IPS-20b (cell line): ENCODE results near the gene ANKRD6.

Experiments
- H3K27ac ChIP-seq: one replicate; pipeline ENCODE4 v1.5.1; 2013; ENCODE audit warnings: low read length
- H3K27me3 ChIP-seq: 2 replicates; pipeline ENCODE4 v1.6.1; 2013; ENCODE audit warnings: mild to moderate bottlenecking, low read length, inconsistent platforms; ENCODE audit not compliant: insufficient read depth
- H3K36me3 ChIP-seq: 2 replicates; pipeline ENCODE4 v1.6.1; 2013; ENCODE audit warnings: low read depth, mild to moderate bottlenecking, inconsistent platforms, low read length, moderate library complexity; ENCODE audit not compliant: insufficient read depth
- H3K4me1 ChIP-seq: 2 replicates; pipeline ENCODE4 v1.6.1; 2013; ENCODE audit warnings: mild to moderate bottlenecking, control low read depth, inconsistent platforms, low read length, moderate library complexity; ENCODE audit not compliant: insufficient read depth
- H3K4me3 ChIP-seq: 2 replicates; pipeline ENCODE4 v1.5.1; 2013; ENCODE audit warnings: mild to moderate bottlenecking, low read length, inconsistent platforms
- H3K9ac ChIP-seq: 2 replicates; pipeline ENCODE4 v1.6.1; 2013; ENCODE audit warnings: low read depth, mild to moderate bottlenecking, inconsistent platforms, low read length, moderate library complexity
- H3K9me3 ChIP-seq: 2 replicates; pipeline ENCODE4 v1.6.1; 2013; ENCODE audit warnings: mild to moderate bottlenecking, low read depth, low read length, inconsistent platforms; ENCODE audit not compliant: insufficient read depth

Gene ANKRD6

DNA sequence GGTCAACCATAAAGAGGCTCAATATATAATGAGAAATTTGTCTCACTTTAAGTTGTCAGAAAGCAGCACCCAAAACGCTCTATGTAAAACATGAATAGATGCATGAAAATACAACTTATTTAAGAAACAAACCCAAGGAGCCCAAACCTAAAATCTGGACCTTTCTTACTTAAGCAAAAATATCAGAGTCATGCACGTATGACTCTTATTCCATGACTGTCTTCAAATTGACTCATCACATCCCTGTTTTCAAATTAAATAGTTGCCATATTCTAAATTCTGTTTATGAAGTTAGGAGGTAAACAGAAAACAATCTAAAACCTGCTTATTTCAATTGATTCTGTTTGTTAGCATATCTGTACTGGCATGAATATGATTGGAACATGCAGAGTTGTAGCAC lies 42.1 kb downstream of the ANKRD6 start:
- Histone ChIP-seq H3K4me3 (no peak overlapping the region), H3K4me1 (no peaks in the 10 kb centered on the region), H3K9ac (no peak overlapping the region), H3K27ac (no peak overlapping the region), H3K36me3 (no peaks in the 10 kb centered on the region), H3K27me3 (no peaks in the 10 kb centered on the region), H3K9me3 (no peaks in the 10 kb centered on the region)

DNA sequence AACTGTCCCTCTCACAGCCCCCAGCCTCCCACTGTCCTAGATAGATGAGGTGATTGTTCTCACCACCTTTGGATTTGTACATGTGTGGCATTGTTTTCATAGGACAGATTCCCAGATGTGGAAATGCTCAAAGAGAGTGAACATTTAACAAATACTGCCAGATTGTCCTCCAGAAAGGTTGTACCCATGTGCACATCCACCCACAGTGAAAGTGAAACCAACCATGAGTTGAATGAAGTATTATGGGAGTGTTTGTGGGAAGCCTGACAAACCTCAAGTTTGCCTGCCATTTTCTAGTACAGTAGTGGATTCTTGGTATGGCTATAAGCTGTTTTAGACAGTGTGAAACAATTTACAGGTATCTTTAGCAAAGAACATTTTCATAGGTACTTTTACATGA lies 42.7 kb downstream of the ANKRD6 start:
- H3K27ac ChIP-seq, result no peak overlapping the region
- H3K36me3 ChIP-seq, result no peaks in the 10 kb centered on the region
- H3K27me3 ChIP-seq, result no peaks in the 10 kb centered on the region
- H3K9ac ChIP-seq, result no peak overlapping the region
- no peaks in the 10 kb centered on the region for H3K4me1 ChIP-seq
- H3K4me3 ChIP-seq, result no peak overlapping the region
- H3K9me3 ChIP-seq, result no peaks in the 10 kb centered on the region

DNA sequence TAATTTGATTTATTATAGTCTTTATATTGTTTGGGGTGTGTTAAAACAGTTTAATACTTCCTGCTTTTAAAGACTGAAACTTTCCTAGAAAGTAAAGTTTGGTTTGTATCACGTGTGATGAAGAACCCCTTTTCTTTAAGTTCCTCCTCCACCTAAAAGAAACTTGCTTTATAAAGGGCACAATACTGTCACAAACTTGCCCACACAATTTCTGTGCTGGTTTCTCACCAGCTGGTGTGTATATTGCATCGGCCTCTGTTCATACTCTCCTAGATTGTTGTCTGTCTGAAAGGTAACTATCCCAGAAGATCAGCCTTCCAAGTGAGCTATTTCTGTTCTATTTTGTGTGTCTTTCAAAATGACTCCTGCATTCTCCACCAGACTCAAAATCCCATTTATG lies 46.9 kb downstream of the ANKRD6 start:
- Histone ChIP-seq H3K36me3 (no peaks in the 10 kb centered on the region), H3K9ac (no peak overlapping the region), H3K27me3 (no peaks in the 10 kb centered on the region), H3K9me3 (no peaks in the 10 kb centered on the region), H3K27ac (no peak overlapping the region), H3K4me1 (peaks cover 24% of the 10 kb centered on the region; the same call in 1 of the 2 replicates), H3K4me3 (no peak overlapping the region)

DNA sequence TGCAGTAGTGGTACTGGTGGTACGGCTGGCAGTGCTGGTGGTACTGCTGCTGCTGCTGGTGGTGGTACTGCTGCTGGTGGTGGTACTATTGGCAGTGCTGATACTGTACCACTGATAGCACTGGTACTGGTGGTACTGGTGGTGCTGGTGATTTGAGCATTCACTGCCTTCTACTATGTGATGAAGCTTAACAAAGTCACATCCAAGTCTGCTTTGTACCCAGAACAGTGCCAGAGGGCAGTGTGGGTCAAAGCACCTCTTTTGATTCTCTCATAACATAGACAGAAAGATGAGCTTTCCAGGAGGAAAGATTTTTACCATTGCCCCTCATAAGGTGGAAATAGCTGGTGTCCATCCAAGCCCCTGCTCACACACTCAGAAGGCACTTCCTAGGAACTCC lies 48.7 kb downstream of the ANKRD6 start:
- Histone ChIP-seq H3K9me3 (no peaks in the 10 kb centered on the region), H3K27ac (no peak overlapping the region), H3K9ac (no peak overlapping the region), H3K36me3 (no peaks in the 10 kb centered on the region), H3K4me3 (no peak overlapping the region), H3K4me1 (peaks cover 27% of the 10 kb centered on the region; the same call in 1 of the 2 replicates), H3K27me3 (no peaks in the 10 kb centered on the region)

DNA sequence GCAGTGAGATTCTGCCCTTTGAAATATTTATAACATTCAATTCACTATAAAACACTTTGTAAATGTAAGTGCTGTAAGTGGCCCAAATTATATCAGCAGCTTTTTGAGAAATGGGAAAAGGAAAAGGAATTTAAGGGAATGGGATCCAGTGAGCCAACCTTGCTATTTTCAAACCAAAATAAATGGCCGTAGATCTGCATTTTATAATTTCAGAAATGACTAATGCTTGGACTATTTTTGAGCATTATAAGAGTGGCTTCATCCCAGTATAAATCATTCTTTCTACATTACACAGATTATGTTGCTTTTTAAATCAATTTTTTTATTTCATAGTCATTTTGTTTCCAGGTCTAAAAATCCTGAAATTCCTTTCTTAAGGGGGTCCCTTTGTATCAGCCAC lies 49.2 kb downstream of the ANKRD6 start:
- no peaks in the 10 kb centered on the region for H3K27me3 ChIP-seq
- no peak overlapping the region for H3K4me3 ChIP-seq
- no peak overlapping the region for H3K27ac ChIP-seq
- H3K4me1 ChIP-seq, result peaks cover 27% of the 10 kb centered on the region; the same call in 1 of the 2 replicates
- H3K36me3 ChIP-seq, result no peaks in the 10 kb centered on the region
- no peaks in the 10 kb centered on the region for H3K9me3 ChIP-seq
- no peak overlapping the region for H3K9ac ChIP-seq

DNA sequence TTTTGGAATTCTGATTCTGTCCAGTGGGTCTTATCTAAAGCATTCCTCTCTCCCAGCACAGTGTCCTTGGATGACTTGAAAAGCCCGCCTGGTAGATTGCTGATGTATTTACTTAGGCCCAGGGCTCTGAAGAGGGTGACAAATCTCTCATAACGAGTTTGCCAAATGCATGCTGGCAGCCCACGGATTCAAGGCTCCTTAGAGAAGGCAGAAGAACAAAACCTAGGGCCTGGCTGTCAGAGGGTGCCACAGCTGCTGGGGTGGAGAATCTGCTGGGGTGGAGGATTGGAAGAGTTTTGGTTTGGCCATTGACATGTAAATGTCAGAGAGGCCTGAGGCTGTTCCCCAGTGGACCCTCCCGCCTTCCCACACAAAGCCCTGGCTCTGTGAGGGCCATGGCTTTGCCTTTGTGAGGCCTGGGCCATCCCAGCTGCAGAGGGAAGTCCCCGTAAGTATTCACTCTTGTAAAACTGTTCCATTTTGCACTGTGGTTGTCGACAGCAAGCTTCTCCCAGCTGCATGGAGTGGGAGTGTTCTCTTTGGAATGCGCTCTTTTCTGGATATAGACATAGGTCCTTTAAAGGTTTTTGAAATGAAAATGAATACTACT lies 50.3 kb downstream of the ANKRD6 start:
- H3K36me3 ChIP-seq, result no peaks in the 10 kb centered on the region
- H3K9me3 ChIP-seq, result no peaks in the 10 kb centered on the region
- no peaks in the 10 kb centered on the region for H3K27me3 ChIP-seq
- peak overlapping the region; percentile 11 for H3K27ac ChIP-seq
- H3K9ac ChIP-seq, result peak overlapping the region; percentile 66
- peaks cover 27% of the 10 kb centered on the region; the same call in 1 of the 2 replicates for H3K4me1 ChIP-seq
- H3K4me3 ChIP-seq, result peak overlapping the region; percentile 52; the same call in 1 of the 2 replicates

DNA sequence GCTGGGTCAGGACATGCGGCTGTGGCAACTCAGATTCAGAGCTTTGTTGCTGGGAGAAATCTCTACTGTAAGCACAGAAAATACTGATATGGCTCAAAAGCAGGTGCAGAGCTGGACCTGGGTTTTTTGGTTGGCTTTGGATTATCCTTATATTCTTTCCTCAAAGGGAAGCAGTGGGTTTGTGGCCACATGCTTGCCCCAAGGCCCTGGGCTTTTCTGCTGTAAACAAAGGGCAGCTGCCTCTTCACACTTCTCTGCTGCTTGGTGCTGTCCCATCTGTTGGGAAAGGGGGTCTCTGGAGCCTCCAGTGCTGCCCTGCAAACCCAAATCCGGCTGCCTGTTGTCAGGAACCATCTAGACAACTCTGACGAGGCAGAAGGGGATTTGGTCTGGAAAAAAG lies 52.4 kb downstream of the ANKRD6 start:
- Histone ChIP-seq H3K27ac (no peak overlapping the region), H3K9ac (no peak overlapping the region), H3K27me3 (no peaks in the 10 kb centered on the region)

DNA sequence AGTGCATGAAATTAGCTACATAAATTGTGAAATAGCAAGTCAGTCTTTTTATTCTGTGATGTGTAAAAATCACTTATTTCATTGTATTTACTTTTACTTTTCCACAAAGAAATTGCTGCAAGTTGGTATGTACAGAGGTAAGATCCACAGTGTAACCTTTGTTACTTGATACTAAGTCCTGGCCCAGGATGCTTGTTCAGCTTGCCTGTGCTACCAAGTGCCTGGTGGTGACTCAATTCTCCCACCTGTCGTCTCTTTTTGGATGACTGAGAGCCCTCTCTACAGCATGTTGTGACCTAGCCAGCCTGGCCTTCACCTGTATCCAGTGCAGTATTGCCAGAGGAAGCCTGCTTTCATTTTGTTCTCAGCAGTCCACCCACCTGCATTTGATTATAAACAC lies 54.9 kb downstream of the ANKRD6 start:
- Histone ChIP-seq H3K27ac (no peak overlapping the region), H3K4me3 (no peak overlapping the region), H3K4me1 (peaks cover 27% of the 10 kb centered on the region; the same call in 1 of the 2 replicates), H3K36me3 (no peaks in the 10 kb centered on the region), H3K27me3 (no peaks in the 10 kb centered on the region), H3K9me3 (no peaks in the 10 kb centered on the region), H3K9ac (no peak overlapping the region)

More for the DNA sequence above, 52.4 kb downstream of the ANKRD6 start:
- Histone ChIP-seq H3K4me1 (peaks cover 27% of the 10 kb centered on the region; the same call in 1 of the 2 replicates), H3K36me3 (no peaks in the 10 kb centered on the region), H3K9me3 (no peaks in the 10 kb centered on the region), H3K4me3 (no peak overlapping the region)

DNA sequence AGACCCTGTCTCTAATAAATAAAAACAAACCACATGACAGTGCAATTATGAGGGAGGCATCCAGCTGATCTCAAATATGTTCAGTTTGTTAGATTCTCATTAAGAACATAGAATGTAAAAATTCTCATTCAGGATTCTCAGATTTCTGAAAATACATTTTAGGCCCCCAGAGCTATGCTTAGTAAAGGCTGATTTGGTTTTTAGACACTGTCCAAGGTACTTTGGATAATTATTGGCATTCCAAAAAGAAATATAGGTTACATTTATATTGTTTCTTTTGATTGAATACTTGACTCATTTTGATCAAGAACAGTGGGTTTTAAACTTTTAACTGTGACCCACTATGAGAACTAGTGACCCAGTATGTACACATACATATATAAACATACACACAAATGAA lies 55.5 kb downstream of the ANKRD6 start:
- no peaks in the 10 kb centered on the region for H3K36me3 ChIP-seq
- H3K27me3 ChIP-seq, result no peaks in the 10 kb centered on the region
- H3K27ac ChIP-seq, result no peak overlapping the region
- H3K4me3 ChIP-seq, result no peak overlapping the region
- H3K9me3 ChIP-seq, result no peaks in the 10 kb centered on the region
- no peak overlapping the region for H3K9ac ChIP-seq
- H3K4me1 ChIP-seq, result peaks cover 25% of the 10 kb centered on the region; the same call in 1 of the 2 replicates

DNA sequence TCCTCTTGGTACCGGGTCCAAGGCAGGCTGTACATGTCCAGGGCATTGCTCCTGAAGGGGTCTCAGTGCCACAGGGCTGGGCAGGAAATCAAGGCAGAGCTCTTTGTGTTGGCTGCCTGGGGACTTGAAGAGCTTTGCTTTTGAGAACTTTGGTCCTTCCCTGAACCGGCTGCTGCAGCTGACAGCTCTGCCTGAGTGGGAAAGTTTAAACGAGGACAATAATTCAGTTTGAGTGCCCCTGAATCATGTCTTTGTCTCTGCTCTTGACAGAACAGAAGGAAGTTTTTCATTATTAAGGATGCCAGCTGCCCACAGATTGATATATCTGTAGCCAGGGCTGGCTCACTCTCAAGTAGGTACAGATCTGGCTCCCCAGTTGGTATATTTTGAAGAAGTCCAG lies 56.1 kb downstream of the ANKRD6 start:
- Histone ChIP-seq H3K4me1 (peaks cover 18% of the 10 kb centered on the region; the same call in 1 of the 2 replicates), H3K9ac (no peak overlapping the region), H3K36me3 (no peaks in the 10 kb centered on the region), H3K27ac (no peak overlapping the region), H3K4me3 (no peak overlapping the region), H3K9me3 (no peaks in the 10 kb centered on the region), H3K27me3 (no peaks in the 10 kb centered on the region)

DNA sequence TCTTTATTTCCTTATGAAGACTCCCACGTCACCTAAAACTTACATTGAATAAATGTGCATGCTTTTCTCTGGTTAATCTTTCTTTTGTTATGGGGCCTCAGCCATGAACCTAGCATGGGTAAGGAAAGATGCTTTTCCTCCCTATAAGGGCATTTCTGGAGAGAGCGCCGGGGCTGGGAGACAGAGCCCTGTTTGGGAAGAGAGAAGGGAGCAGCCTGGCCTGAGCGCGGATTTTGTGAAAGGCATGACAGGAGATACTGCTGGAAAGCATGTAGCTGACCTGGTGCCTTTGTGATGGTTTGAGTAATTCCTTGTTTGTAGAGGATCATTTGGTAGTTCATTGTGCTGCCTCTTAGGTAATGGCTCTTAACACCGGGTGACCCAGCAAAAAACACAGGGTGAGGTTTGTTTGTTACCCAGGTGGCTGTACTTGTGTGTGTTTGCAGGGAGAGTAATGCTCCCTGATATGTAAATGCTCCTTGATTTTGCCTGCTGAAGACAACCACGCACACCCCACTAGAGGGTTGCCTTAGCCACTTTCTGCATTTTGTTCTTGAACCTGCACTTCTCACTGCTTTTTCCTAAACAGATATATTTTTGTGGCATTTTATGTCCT lies 59.2 kb downstream of the ANKRD6 start:
- Histone ChIP-seq H3K27me3 (no peaks in the 10 kb centered on the region), H3K4me1 (peaks cover 16% of the 10 kb centered on the region; the same call in 1 of the 2 replicates), H3K27ac (no peak overlapping the region), H3K36me3 (no peaks in the 10 kb centered on the region), H3K4me3 (no peak overlapping the region), H3K9ac (peak overlapping the region; percentile 49), H3K9me3 (no peaks in the 10 kb centered on the region)

DNA sequence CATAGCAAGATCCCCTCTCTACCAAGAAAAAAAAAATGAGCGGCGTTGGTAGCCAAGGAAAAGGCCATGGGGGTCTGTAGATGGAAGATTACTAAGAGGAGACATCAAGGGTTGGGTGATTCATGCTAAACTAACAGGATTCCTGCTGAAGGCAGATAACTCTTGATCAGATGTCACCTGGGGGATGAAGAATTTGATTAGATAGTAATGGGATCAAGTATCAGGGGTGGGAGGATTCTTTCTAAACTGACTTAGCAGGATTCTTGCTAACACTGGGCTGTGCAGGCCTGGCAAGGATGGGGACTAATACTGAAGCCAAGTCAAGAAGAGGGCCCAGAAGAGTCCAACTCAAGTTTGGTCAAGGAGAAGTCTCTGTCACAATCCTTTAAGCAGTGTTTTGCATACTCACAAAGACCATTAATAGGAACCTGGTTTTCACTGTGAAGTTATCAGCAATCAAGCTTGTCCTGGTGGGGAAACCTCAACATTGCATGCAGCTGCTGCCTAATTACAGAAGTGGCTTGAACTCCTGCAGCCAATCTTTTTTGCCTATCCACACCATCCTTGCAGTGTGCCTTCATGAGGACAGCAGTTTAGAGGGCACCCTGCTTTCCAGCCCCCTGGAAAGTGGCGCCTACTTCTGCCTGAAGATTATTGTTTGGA lies 61.3 kb downstream of the ANKRD6 start:
- Histone ChIP-seq H3K36me3 (no peaks in the 10 kb centered on the region), H3K4me1 (peaks cover 16% of the 10 kb centered on the region; the same call in 1 of the 2 replicates), H3K4me3 (no peak overlapping the region), H3K9me3 (no peaks in the 10 kb centered on the region), H3K27ac (no peak overlapping the region), H3K27me3 (no peaks in the 10 kb centered on the region), H3K9ac (no peak overlapping the region)
